Vein endothelial cell (primary cell): ENCODE data around the gene GALNT6. TPM values are rescaled to one million over a fixed set of nuclear protein-coding genes. Genes with fewer than 3 reads are reported as not detected.

Source experiments
- total RNA-seq: library from RNA; depleted of rRNA; stranded (reverse); fragments of >200 nt; gene quantifications from 2 replicates; pipeline ENCODE4 v1.2.3, GENCODE V29; 2012

The GALNT6 gene
- total RNA-seq: 63.4 and 69.8 TPM in 2 replicates

GRCh38 chr12:51391283-51392123 lies at the start of gene GALNT6:
Gene GALNT6 (minus strand): TSS chr12:51391406. CDS start chr12:51379781, 11,625 bp downstream.

GRCh38 chr12:51424662-51425539 lies 33.7 kb upstream of the GALNT6 start, which contains the start of gene SLC4A8:
Gene SLC4A8 (plus strand): TSS chr12:51424831. CDS start chr12:51424988, 157 bp downstream.

GRCh38 chr12:51346581-51346980 lies 44.6 kb downstream of the GALNT6 start, which contains the start of gene CELA1:
Gene CELA1 (minus strand): TSS chr12:51346679. CDS start chr12:51346638, 41 bp downstream.

GRCh38 chr12:51323966-51324895 lies 67.0 kb downstream of the GALNT6 start, which contains the start of gene BIN2:
Gene BIN2 (minus strand): TSS chr12:51324174. CDS start chr12:51324102, 72 bp downstream.

Other genes starting within 250 kb of the GALNT6 start
- gene TFCP2, start 218.3 kb downstream of the GALNT6 start, total RNA-seq: 6.5 and 10.1 TPM in 2 replicates
- gene POU6F1, start 173.3 kb downstream of the GALNT6 start, total RNA-seq: 2.9 and 5.6 TPM in 2 replicates
- 198 and 222 TPM in 2 replicates for gene DAZAP2, start 152.6 kb downstream of the GALNT6 start, total RNA-seq
- gene SMAGP, start 121.0 kb downstream of the GALNT6 start, total RNA-seq: 13.4 and 18.6 TPM in 2 replicates
- not detected in 2 replicates for gene BIN2, start 67.2 kb downstream of the GALNT6 start, total RNA-seq
- gene CELA1, start 44.7 kb downstream of the GALNT6 start, total RNA-seq: not detected in 2 replicates
- 1.6 and 2.5 TPM in 2 replicates for gene SLC4A8, start 33.4 kb upstream of the GALNT6 start, total RNA-seq
- 2.5 and 4.9 TPM in 2 replicates for gene SCN8A, start 199.8 kb upstream of the GALNT6 start, total RNA-seq